ENCODE measurements around the gene TPRX2.

- TF ChIP-seq, protein P1, sequence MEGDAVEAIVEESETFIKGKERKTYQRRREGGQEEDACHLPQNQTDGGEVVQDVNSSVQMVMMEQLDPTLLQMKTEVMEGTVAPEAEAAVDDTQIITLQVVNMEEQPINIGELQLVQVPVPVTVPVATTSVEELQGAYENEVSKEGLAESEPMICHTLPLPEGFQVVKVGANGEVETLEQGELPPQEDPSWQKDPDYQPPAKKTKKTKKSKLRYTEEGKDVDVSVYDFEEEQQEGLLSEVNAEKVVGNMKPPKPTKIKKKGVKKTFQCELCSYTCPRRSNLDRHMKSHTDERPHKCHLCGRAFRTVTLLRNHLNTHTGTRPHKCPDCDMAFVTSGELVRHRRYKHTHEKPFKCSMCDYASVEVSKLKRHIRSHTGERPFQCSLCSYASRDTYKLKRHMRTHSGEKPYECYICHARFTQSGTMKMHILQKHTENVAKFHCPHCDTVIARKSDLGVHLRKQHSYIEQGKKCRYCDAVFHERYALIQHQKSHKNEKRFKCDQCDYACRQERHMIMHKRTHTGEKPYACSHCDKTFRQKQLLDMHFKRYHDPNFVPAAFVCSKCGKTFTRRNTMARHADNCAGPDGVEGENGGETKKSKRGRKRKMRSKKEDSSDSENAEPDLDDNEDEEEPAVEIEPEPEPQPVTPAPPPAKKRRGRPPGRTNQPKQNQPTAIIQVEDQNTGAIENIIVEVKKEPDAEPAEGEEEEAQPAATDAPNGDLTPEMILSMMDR (conservative IDR thresholded peaks at IDR 0.05) = no peak
- TF ChIP-seq EZH2 (IDR thresholded peaks at IDR 0.05; ENCODE audit: low read depth) = no peak
Measured at GRCh38 chr19:47842941-47843340, 16.1 kb upstream of the TPRX2 start.

All from PC-9 (cell line).